Peyer's patch (tissue), 4 donors: ENCODE data around the gene ZC3H7A. TPM values are rescaled to one million over a fixed set of nuclear protein-coding genes. Genes with fewer than 3 reads are reported as not detected.
A peak's percentile ranks its signal among the peaks of the same experiment; 100 is the strongest.

Experiments used
- DNase-seq, 3 donors: peaks; one replicate each; pipeline ENCODE4 v3.0.0-alpha.2; 2017 to 2019
- H3K27ac ChIP-seq, 4 donors: fragments of 200-600 bp; sonication (generic); one replicate each; pipeline ENCODE4 v1.5.1; 2016 to 2019
- H3K27me3 ChIP-seq, 2 donors: fragments of 200-600 bp; sonication (generic); one replicate each; pipeline ENCODE4 v1.5.1; 2019
- H3K36me3 ChIP-seq, 3 donors: fragments of 200-600 bp; sonication (generic); one replicate each; pipeline ENCODE4 v1.5.1; 2016 to 2019
- H3K4me1 ChIP-seq, 4 donors: fragments of 200-600 bp; sonication (generic); one replicate each; pipeline ENCODE4 v1.5.1; 2016 to 2019
- H3K4me3 ChIP-seq, 4 donors: fragments of 200-600 bp; sonication (generic); 1 replicate in 3 of 4; 2 replicates in 1 of 4; pipeline ENCODE4 v1.5.1; 2016 to 2019; ENCODE audit warnings: mild to moderate bottlenecking in 1 of 4
- H3K9me3 ChIP-seq, 4 donors: fragments of 200-600 bp; sonication (generic); one replicate each; pipeline ENCODE4 v1.5.1; 2016 to 2019; ENCODE audit warnings: mild to moderate bottlenecking in 1 of 4
- POLR2A ChIP-seq, 2 donors: fragments of 450-650 bp; IDR thresholded peaks; one replicate each; pipeline ENCODE4 v1.5.1; 2017; ENCODE audit warnings: antibody characterized with exemption in 2 of 2, mild to moderate bottlenecking in 2 of 2, moderate library complexity in 2 of 2
- total RNA-seq, 4 donors: library from RNA; depleted of rRNA; stranded (reverse); fragments of >200 nt; gene quantifications; one replicate each; pipeline ENCODE4 v1.1.0, GENCODE V29; 2016
- TF ChIP-seq, protein P1 (sequence below), 6 experiments: fragments of 450-650 bp in 4 of 6; fragments of 200-600 bp in 2 of 6; sonication (generic) in 1 of 6; IDR thresholded peaks; one replicate each; pipeline ENCODE4 v1.5.1; 2017 to 2019; ENCODE audit warnings: antibody characterized with exemption in 6 of 6, mild to moderate bottlenecking in 3 of 6, moderate library complexity in 1 of 6

ZC3H7A gene
- total RNA-seq, 4 donors from 2014 or later: 54.9 to 122 (median 72.5) TPM

DNA sequence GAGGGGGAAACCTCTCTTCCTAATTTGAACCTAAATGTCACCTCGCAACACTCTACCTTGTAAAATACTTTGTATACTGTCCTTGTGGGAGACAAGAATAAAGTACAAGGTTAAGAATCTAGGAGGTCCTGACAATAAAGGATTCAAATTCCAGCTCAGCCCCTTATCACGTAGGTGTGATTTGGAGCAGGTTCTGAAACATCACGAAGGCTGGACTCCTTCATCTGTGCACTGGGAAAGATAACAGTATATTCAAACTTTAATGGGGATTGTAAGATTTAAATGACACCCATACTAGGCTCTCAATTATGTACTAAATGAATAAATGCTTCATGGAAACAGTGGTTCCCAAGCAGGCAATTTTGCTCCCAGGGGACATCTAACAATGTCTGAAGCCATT is 56.5 kb downstream of the ZC3H7A start:
- TF ChIP-seq, protein P1, sequence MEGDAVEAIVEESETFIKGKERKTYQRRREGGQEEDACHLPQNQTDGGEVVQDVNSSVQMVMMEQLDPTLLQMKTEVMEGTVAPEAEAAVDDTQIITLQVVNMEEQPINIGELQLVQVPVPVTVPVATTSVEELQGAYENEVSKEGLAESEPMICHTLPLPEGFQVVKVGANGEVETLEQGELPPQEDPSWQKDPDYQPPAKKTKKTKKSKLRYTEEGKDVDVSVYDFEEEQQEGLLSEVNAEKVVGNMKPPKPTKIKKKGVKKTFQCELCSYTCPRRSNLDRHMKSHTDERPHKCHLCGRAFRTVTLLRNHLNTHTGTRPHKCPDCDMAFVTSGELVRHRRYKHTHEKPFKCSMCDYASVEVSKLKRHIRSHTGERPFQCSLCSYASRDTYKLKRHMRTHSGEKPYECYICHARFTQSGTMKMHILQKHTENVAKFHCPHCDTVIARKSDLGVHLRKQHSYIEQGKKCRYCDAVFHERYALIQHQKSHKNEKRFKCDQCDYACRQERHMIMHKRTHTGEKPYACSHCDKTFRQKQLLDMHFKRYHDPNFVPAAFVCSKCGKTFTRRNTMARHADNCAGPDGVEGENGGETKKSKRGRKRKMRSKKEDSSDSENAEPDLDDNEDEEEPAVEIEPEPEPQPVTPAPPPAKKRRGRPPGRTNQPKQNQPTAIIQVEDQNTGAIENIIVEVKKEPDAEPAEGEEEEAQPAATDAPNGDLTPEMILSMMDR (IDR thresholded peaks at IDR 0.05): no peak
- TF ChIP-seq POLR2A (IDR thresholded peaks at IDR 0.05): no peak
- peaks cover 0 to 51% (median 12%) of the 10 kb centered on the region in 4 donors for H3K4me1 ChIP-seq
- no peaks in the 10 kb centered on the region for H3K9me3 ChIP-seq
- H3K36me3 ChIP-seq: peaks cover 0 to 19% (median 0%) of the 10 kb centered on the region in 3 donors
- peak overlapping the region in 3 of 4 donors; percentile 98 to 99 (median 99) for H3K27ac ChIP-seq
- H3K4me3 ChIP-seq: peak overlapping the region in 2 of 4 donors; percentile 87 to 89
- H3K27me3 ChIP-seq: no peaks in the 10 kb centered on the region
- no peak for DNase-seq

DNA sequence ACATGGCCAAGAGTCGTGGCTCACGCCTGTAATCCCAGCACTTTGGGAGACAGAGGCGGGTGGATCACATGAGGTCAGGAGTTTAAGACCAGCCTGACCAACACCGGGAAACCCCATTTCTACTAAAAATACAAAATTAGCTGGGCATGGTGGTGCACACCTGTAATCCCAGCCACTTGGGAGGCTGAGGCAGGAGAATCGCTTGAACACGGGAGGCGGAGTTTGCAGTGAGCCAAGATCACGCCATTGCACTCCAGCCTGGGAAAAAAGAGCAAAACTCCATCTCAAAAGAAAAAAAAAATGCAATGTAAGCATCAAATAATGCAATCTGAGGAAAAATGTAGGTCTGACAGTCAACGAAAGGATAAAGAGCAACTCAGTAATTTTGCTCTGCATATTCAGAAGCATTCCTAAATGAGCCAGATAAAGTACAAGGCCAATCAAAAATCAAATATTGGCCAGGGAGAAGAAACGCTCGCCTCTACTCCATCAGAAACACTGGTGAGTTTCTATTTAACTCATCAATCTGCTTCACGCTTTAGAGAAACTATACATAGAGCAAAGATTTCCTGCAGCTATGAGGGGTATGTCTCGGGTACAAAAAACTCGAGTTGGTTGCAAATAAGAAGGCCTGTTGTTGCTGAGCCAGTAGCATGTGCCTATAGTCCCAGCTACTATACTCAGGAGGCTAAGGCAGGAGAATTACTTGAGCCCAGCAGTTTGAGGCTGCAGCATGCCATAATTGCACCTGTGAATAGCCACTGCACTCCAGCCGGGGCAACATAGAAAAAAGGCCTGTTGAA is 58.1 kb downstream of the ZC3H7A start:
- TF ChIP-seq POLR2A (IDR thresholded peaks at IDR 0.05): no peak
- TF ChIP-seq, protein P1 (IDR thresholded peaks at IDR 0.05): no peak
- no peaks in the 10 kb centered on the region for H3K9me3 ChIP-seq
- no peak overlapping the region for H3K27ac ChIP-seq
- H3K4me3 ChIP-seq: no peak overlapping the region
- H3K4me1 ChIP-seq: peaks cover 0 to 59% (median 11%) of the 10 kb centered on the region in 4 donors
- no peak for DNase-seq
- peaks cover 0 to 31% (median 0%) of the 10 kb centered on the region in 3 donors for H3K36me3 ChIP-seq
- no peaks in the 10 kb centered on the region for H3K27me3 ChIP-seq

DNA sequence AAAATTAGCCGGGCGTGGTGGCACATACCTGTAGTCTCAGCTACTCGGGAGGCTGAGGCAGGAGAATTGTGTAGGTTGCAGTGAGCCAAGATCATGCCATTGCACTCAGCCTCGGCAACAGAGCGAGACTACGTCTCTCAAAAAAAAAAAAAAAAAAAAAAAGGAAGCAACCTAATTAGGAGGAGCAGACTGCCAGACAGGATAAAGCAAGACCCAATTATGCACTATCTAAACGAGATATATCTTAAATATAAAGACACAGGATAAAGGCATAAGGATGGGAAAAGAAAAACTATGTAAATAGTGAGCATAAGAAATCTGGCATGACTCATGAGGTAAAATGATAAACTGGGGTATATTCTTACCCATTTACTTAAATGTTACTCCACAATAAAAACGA is 59.3 kb downstream of the ZC3H7A start:
- no peak overlapping the region for H3K27ac ChIP-seq
- peaks cover 0 to 54% (median 10%) of the 10 kb centered on the region in 4 donors for H3K4me1 ChIP-seq
- H3K4me3 ChIP-seq: no peak overlapping the region
- DNase-seq: no peak
- peaks cover 0 to 40% (median 0%) of the 10 kb centered on the region in 3 donors for H3K36me3 ChIP-seq
- no peaks in the 10 kb centered on the region for H3K27me3 ChIP-seq
- TF ChIP-seq POLR2A (IDR thresholded peaks at IDR 0.05): no peak
- TF ChIP-seq, protein P1 (IDR thresholded peaks at IDR 0.05): no peak
- H3K9me3 ChIP-seq: no peaks in the 10 kb centered on the region

DNA sequence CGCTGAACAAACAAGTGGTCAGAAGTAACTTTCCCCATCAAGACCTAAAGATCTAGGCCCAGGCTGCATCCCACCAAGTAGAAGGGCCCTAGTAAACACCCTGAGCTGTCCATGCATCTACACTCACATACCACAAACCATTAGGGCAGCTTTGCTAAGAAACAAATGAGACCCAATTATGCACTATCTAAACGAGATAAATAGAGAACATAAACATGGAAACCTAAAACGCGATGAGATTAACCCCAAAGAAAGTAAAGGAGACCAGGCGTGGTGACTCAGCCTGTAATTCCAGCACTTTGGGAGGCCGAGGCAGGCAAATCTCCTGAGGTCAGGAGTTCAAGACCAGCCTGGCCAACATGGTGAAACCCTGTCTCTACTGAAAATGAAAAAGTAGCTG is 60.2 kb downstream of the ZC3H7A start:
- Histone ChIP-seq H3K4me1 (peaks cover 0 to 54% (median 10%) of the 10 kb centered on the region in 4 donors), H3K27ac (no peak overlapping the region)
- TF ChIP-seq POLR2A (IDR thresholded peaks at IDR 0.05): no peak
- TF ChIP-seq, protein P1 (IDR thresholded peaks at IDR 0.05): no peak

DNA sequence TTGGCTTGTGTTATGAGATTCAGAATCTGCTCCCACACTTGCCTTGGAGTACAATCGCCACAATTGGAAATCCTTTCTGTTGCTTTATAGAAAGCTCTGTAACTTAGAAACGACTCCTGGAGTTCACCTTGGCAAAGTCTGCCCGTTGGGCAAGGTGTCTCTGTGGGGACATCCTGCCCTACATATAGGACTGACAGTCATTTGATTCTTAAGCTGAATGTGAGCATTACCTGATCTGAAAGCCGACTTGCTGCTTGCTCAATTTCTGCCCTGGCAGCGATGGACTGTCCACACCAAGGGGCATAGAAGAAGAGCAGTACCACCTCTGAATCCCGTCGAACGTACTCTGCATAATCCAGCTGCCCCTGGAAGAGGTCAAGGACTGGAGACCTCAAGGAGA is 61.3 kb downstream of the ZC3H7A start:
- H3K9me3 ChIP-seq: no peaks in the 10 kb centered on the region
- H3K27me3 ChIP-seq: no peaks in the 10 kb centered on the region
- H3K27ac ChIP-seq: no peak overlapping the region
- H3K36me3 ChIP-seq: peaks cover 0 to 56% (median 0%) of the 10 kb centered on the region in 3 donors
- H3K4me3 ChIP-seq: no peak overlapping the region
- TF ChIP-seq, protein P1 (IDR thresholded peaks at IDR 0.05): no peak
- TF ChIP-seq POLR2A (IDR thresholded peaks at IDR 0.05): no peak
- H3K4me1 ChIP-seq: peaks cover 0 to 47% (median 4%) of the 10 kb centered on the region in 4 donors
- DNase-seq: no peak

More for the DNA sequence above, 60.2 kb downstream of the ZC3H7A start:
- DNase-seq: no peak
- Histone ChIP-seq H3K27me3 (no peaks in the 10 kb centered on the region), H3K4me3 (no peak overlapping the region), H3K9me3 (no peaks in the 10 kb centered on the region), H3K36me3 (peaks cover 0 to 48% (median 0%) of the 10 kb centered on the region in 3 donors)
